Endodermal cell (in vitro differentiated cells): ENCODE data around the gene NCSTN. TPM values are rescaled to one million over a fixed set of nuclear protein-coding genes. Genes with fewer than 3 reads are reported as not detected.

ENCODE experiments used
- DNase-seq: peaks from one replicate; pipeline ENCODE4 v3.0.0-alpha.2; 2017
- H3K27ac ChIP-seq: 2 replicates; pipeline ENCODE4 v1.5.1; 2013; ENCODE audit warnings: mild to moderate bottlenecking, low read depth, low read length, moderate library complexity
- H3K27me3 ChIP-seq: 2 replicates; pipeline ENCODE4 v1.6.1; 2013; ENCODE audit warnings: mild to moderate bottlenecking, low read length, moderate library complexity; ENCODE audit not compliant: insufficient read depth, control insufficient read depth, poor library complexity, severe bottlenecking
- H3K36me3 ChIP-seq: 2 replicates; pipeline ENCODE4 v1.7.0; 2013; ENCODE audit warnings: mild to moderate bottlenecking, low read length, moderate library complexity; ENCODE audit not compliant: control insufficient read depth, insufficient read depth
- H3K4me1 ChIP-seq: one replicate; pipeline ENCODE4 v1.7.0; 2013; ENCODE audit warnings: low read length; ENCODE audit not compliant: control insufficient read depth, insufficient read depth
- H3K4me3 ChIP-seq: 2 replicates; pipeline ENCODE4 v1.5.1; 2013; ENCODE audit warnings: mild to moderate bottlenecking, low read length, moderate library complexity
- H3K9ac ChIP-seq: 2 replicates; pipeline ENCODE4 v1.6.1; 2013; ENCODE audit warnings: mild to moderate bottlenecking, low read length, moderate library complexity; ENCODE audit not compliant: poor library complexity, severe bottlenecking; ENCODE audit errors: extremely low read depth
- H3K9me3 ChIP-seq: 2 replicates; pipeline ENCODE4 v1.6.1; 2013; ENCODE audit warnings: mild to moderate bottlenecking, low read length, moderate library complexity; ENCODE audit not compliant: control insufficient read depth
- H3K27ac Mint-ChIP-seq: 2 replicates; pipeline ENCODE4 v1.8.0; 2020; ENCODE audit warnings: mixed read lengths
- H3K27me3 Mint-ChIP-seq: 2 replicates; pipeline ENCODE4 v1.8.0; 2021; ENCODE audit warnings: mild to moderate bottlenecking, mixed read lengths; ENCODE audit not compliant: insufficient read depth
- H3K36me3 Mint-ChIP-seq: 2 replicates; pipeline ENCODE4 v1.8.0; 2020; ENCODE audit warnings: low read depth, mixed read lengths
- H3K4me1 Mint-ChIP-seq: 2 replicates; pipeline ENCODE4 v1.8.0; 2020; ENCODE audit warnings: mixed read lengths
- H3K4me3 Mint-ChIP-seq: 2 replicates; pipeline ENCODE4 v1.8.0; 2020; ENCODE audit warnings: mild to moderate bottlenecking, moderate library complexity, mixed read lengths
- H3K9me3 Mint-ChIP-seq: 2 replicates; pipeline ENCODE4 v1.8.0; 2020; ENCODE audit warnings: mild to moderate bottlenecking, mixed read lengths
- WGBS, 2 experiments: methylation state at CpG; one replicate each; pipeline versions ENCODE4 v1.1.5 to v1.1.7; 2013; ENCODE audit warnings: missing lambda C conversion rate in 2 of 2, mixed read lengths in 1 of 2; ENCODE audit not compliant: insufficient coverage in 1 of 2, insufficient read length in 1 of 2; 5-methylcytosine and 5-hydroxymethylcytosine counted together
- long read RNA-seq, 4 experiments: library from polyadenylated mRNA in 2 of 4; library from RNA in 1 of 4; library from capped mRNA in 1 of 4; stranded (forward) in 3 of 4; unstranded in 1 of 4; transcript quantifications; one replicate each; pipeline ENCODE4 v2.0.0, GENCODE V29; 2020 to 2021; ENCODE audit warnings: inconsistent platforms in 1 of 4
- polyA plus RNA-seq, 2 experiments: library from polyadenylated mRNA; stranded (reverse); fragments of 50-300 nt; gene quantifications; one replicate each; pipeline ENCODE4 v1.2.3, GENCODE V29; 2013
- total RNA-seq, 2 donors: library from RNA; stranded (reverse); fragmentation: NEBNext Ultra II Directional in 1 of 2; extraction: Animal tissue kit (Norgen Biotek cat#: 25700) in 1 of 2; gene quantifications; 2 replicates in 1 of 2; 3 replicates in 1 of 2; pipeline ENCODE4 v1.2.1, GENCODE V29; 2021
- TF ChIP-seq, protein P1 (sequence below): fragments of 200-600 bp; sonication (generic); conservative IDR thresholded peaks from 2 replicates; pipeline ENCODE4 v1.5.0; 2021; ENCODE audit warnings: antibody characterized with exemption, mild to moderate bottlenecking

NCSTN gene
- total RNA-seq, result 100 to 1,000 TPM; 103 to 107 TPM
- polyA plus RNA-seq (2013, experiment 1 of 2), result 108 TPM
- polyA plus RNA-seq (2013, experiment 2 of 2), result 85.8 TPM
- long read RNA-seq, experiment 1, transcript NCSTN-201 (17 exons, 2,936 nt), result major isoform, 20 of 44 reads
- long read RNA-seq, experiment 1, partial matches to known transcripts, result 15 of 44 reads
- long read RNA-seq, experiment 1, other reads (novel, unspliced or antisense), result 6 of 44 reads
- long read RNA-seq, experiment 2, transcript NCSTN-201 (17 exons, 2,936 nt), result major isoform, 218 of 272 reads
- long read RNA-seq, experiment 2, partial matches to known transcripts, result 31 of 272 reads
- long read RNA-seq, experiment 2, other reads (novel, unspliced or antisense), result 23 of 272 reads
- long read RNA-seq, experiment 3, transcript NCSTN-201 (17 exons, 2,936 nt), result major isoform, 115 of 136 reads
- long read RNA-seq, experiment 3, partial matches to known transcripts, result 5 of 136 reads
- long read RNA-seq, experiment 3, other reads (novel, unspliced or antisense), result 16 of 136 reads
- long read RNA-seq, experiment 4, transcript NCSTN-201 (17 exons, 2,936 nt), result major isoform, 15 of 29 reads
- long read RNA-seq, experiment 4, partial matches to known transcripts, result 6 of 29 reads
- long read RNA-seq, experiment 4, other reads (novel, unspliced or antisense), result 7 of 29 reads

DNA sequence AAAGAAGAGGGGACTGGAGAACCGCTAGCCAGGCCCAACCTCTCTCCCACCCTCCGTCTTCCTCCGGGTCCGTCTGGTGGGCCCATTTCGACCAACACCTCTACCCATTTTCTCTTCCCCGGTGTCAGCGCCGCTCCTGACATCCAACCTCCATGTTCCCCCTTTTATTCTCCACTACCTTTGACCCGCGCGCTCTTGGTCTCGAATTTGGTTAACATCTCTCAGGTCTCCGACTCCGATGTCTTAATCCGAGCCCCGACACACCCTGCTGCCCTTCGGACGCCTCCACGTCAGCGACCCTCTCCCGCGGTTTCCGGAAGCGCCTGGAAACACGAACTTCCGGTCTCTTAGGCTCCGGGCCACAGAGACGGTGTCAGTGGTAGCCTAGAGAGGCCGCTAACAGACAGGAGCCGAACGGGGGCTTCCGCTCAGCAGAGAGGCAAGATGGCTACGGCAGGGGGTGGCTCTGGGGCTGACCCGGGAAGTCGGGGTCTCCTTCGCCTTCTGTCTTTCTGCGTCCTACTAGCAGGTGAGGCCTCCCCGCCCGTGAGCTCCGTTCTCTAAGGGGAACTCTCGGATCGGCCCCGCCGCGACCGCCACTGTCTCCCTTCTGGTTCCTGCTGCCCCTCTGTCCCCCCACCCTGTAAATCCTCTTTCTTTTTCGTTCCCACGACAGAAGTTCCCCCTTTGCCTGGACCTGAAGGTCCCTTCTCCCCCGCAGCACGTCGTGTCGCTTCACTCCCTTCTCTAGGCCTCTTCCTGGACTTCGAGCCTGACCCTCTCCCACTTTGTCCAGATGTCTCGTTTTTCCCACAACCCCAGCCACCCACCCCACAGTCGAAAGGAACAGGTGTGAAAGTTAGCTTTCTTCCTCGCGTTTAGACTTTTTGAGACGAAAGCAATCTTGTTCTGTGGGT lies at the start of gene NCSTN, which contains the start of gene COPA:
Gene NCSTN (plus strand): TSS at position 431 of the 917 bp plus-strand sequence. CDS start 14 bp downstream, at position 445.
Gene COPA (minus strand): TSS at position 298 of the 917 bp plus-strand sequence. CDS start 80 bp downstream, at position 218.
- Mint-ChIP-seq H3K27me3 (no peaks in the 10 kb centered on the region), H3K27ac (peak within 1 kb of the TSS; percentile 98), H3K36me3 (peaks cover 37% of the 10 kb centered on the region), H3K9me3 (no peaks in the 10 kb centered on the region), H3K4me1 (peaks cover 24% of the 10 kb centered on the region), H3K4me3 (peak within 1 kb of the TSS; percentile 96)
- TF ChIP-seq, protein P1, sequence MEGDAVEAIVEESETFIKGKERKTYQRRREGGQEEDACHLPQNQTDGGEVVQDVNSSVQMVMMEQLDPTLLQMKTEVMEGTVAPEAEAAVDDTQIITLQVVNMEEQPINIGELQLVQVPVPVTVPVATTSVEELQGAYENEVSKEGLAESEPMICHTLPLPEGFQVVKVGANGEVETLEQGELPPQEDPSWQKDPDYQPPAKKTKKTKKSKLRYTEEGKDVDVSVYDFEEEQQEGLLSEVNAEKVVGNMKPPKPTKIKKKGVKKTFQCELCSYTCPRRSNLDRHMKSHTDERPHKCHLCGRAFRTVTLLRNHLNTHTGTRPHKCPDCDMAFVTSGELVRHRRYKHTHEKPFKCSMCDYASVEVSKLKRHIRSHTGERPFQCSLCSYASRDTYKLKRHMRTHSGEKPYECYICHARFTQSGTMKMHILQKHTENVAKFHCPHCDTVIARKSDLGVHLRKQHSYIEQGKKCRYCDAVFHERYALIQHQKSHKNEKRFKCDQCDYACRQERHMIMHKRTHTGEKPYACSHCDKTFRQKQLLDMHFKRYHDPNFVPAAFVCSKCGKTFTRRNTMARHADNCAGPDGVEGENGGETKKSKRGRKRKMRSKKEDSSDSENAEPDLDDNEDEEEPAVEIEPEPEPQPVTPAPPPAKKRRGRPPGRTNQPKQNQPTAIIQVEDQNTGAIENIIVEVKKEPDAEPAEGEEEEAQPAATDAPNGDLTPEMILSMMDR, result no peak
- H3K36me3 ChIP-seq, result peaks cover 55% of the 10 kb centered on the region
- H3K4me1 ChIP-seq, result peaks cover 4% of the 10 kb centered on the region
- peak within 1 kb of the TSS; percentile 14 for H3K27ac ChIP-seq
- no peaks in the 10 kb centered on the region for H3K9me3 ChIP-seq
- no peaks in the 10 kb centered on the region for H3K27me3 ChIP-seq
- WGBS, 2 experiments, result 0% methylated on average over 35 to 58 of the region's 58 CpGs
- H3K4me3 ChIP-seq, result peak within 1 kb of the TSS; percentile 98
- DNase-seq, result peak; percentile 98
- H3K9ac ChIP-seq, result peak within 1 kb of the TSS; percentile 97

DNA sequence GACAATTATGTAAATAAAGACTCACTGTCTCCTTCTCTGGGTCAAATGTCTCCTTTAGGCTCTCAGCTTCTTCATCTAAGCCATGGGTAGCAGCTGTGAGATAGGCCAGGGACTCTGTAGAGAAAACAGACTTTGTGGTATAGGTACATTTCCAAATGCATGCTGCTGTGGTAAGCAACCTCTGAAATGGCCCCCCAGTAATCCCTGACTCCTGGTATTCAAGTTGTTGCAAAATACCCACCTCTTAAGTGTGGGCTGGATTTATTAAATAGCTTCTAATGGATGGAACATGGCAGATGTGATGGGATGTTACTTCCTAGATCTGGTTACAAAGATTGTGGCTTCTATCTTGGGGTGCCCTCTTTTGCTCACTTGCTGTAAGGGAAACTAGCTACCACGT lies 47.1 kb upstream of the NCSTN start:
- H3K27me3 Mint-ChIP-seq, result no peaks in the 10 kb centered on the region
- Histone ChIP-seq H3K4me1 (no peaks in the 10 kb centered on the region), H3K36me3 (peaks cover 97% of the 10 kb centered on the region), H3K9ac (no peak overlapping the region), H3K27ac (no peak overlapping the region), H3K9me3 (no peaks in the 10 kb centered on the region), H3K27me3 (no peaks in the 10 kb centered on the region), H3K4me3 (no peak overlapping the region)
- H3K27ac Mint-ChIP-seq, result no peak overlapping the region
- TF ChIP-seq, protein P1, result no peak
- no peak overlapping the region for H3K4me3 Mint-ChIP-seq
- no peaks in the 10 kb centered on the region for H3K9me3 Mint-ChIP-seq
- H3K36me3 Mint-ChIP-seq, result peaks cover 83% of the 10 kb centered on the region
- no peaks in the 10 kb centered on the region for H3K4me1 Mint-ChIP-seq
- DNase-seq, result no peak
- 95% methylated on average over 1 of the region's 1 CpG; no CpG with 5 or more reads in 1 of the 2 experiments for WGBS, 2 experiments

DNA sequence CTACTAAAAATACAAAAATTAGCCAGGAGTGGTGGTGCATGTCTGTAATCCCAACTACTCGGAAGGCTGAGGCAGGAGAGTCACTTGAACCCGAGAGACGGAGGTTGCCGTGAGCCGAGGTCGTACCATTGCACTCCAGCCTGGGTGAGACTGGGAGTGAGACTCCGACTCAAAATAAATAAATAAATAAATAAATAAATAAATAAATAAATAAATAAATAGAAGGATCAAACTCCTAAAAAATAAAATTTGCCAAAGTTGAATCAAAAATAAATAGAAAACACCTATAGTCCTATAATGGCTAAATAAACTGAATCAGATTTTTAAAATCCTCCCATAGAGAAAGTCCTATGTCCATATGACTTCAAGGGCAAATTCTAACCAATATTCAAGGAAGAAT lies 43.0 kb upstream of the NCSTN start:
- H3K9ac ChIP-seq, result no peak overlapping the region
- H3K4me1 ChIP-seq, result no peaks in the 10 kb centered on the region
- H3K36me3 ChIP-seq, result peaks cover 78% of the 10 kb centered on the region
- no peak overlapping the region for H3K4me3 ChIP-seq
- DNase-seq, result no peak
- Mint-ChIP-seq H3K27me3 (no peaks in the 10 kb centered on the region), H3K4me1 (no peaks in the 10 kb centered on the region), H3K36me3 (peaks cover 59% of the 10 kb centered on the region), H3K9me3 (no peaks in the 10 kb centered on the region), H3K4me3 (no peak overlapping the region), H3K27ac (no peak overlapping the region)
- no peaks in the 10 kb centered on the region for H3K27me3 ChIP-seq
- H3K9me3 ChIP-seq, result no peaks in the 10 kb centered on the region
- H3K27ac ChIP-seq, result no peak overlapping the region
- WGBS, 2 experiments, result 36 to 82% methylated on average over 2 to 6 of the region's 7 CpGs
- TF ChIP-seq, protein P1, result no peak
